Heart right ventricle (tissue), 16 donors: ENCODE results near the gene RFPL2. TPM values are rescaled to one million over a fixed set of nuclear protein-coding genes. Genes with fewer than 3 reads are reported as not detected.
"Not testable (repeated sequence)": the region's sequence is repeated elsewhere in the genome, so short reads cannot be mapped to it uniquely, and the experiment has no call there.

Source experiments
- ATAC-seq, 8 donors: fragments of 200-7000 bp; cut with Tn5 transposase; one replicate each; pipeline ENCODE4 v1.9.1; 2020; ENCODE audit warnings: mild to moderate bottlenecking in 8 of 8, moderate library complexity in 8 of 8, moderate number of reproducible peaks in 1 of 8
- DNase-seq, 2 donors: peaks; one replicate each; pipeline ENCODE4 v3.0.0-alpha.2; 2020
- H3K27ac ChIP-seq, 10 donors: fragments of 200-600 bp; sonication (generic) in 2 of 10; one replicate each; pipeline versions ENCODE4 v1.5.0 to v1.8.0; 2020 to 2022; ENCODE audit warnings: mild to moderate bottlenecking in 3 of 10
- H3K27me3 ChIP-seq, 7 donors: fragments of 200-600 bp; one replicate each; pipeline ENCODE4 v1.8.0; 2021 to 2022; ENCODE audit warnings: mild to moderate bottlenecking in 2 of 7
- H3K36me3 ChIP-seq, 9 donors: fragments of 200-600 bp; sonication (generic) in 1 of 9; one replicate each; pipeline versions ENCODE4 v1.5.0 to v1.8.0; 2020 to 2022; ENCODE audit warnings: mild to moderate bottlenecking in 2 of 9
- H3K4me1 ChIP-seq, 9 donors: fragments of 200-600 bp; sonication (generic) in 1 of 9; one replicate each; pipeline versions ENCODE4 v1.5.0 to v1.8.0; 2020 to 2022; ENCODE audit warnings: mild to moderate bottlenecking in 4 of 9
- H3K4me3 ChIP-seq, 10 donors: fragments of 200-600 bp; sonication (generic) in 2 of 10; one replicate each; pipeline versions ENCODE4 v1.5.0 to v1.8.0; 2020 to 2022; ENCODE audit warnings: mild to moderate bottlenecking in 7 of 10, moderate library complexity in 2 of 10
- H3K9me3 ChIP-seq, 11 donors: fragments of 200-600 bp in 10 of 11; sonication (generic) in 2 of 11; one replicate each; pipeline versions ENCODE4 v1.5.0 to v1.8.0; 2013 to 2022; ENCODE audit warnings: mild to moderate bottlenecking in 2 of 11, control low read depth in 1 of 11, moderate library complexity in 1 of 11
- WGBS, 2 donors: extraction: QIAGEN DNeasy Blood & Tissue Kit; methylation state at CpG; one replicate each; pipeline ENCODE4 v1.1.7; 2013; ENCODE audit warnings: inconsistent platforms in 1 of 2; 5-methylcytosine and 5-hydroxymethylcytosine counted together
- intact Hi-C, 10 donors: fragments of 100-400 bp; cut with DNase I; formaldehyde crosslinking; loops; one replicate each; pipeline versions ENCODE4 v1.11.1 to v1.14.2; 2022
- polyA plus RNA-seq, 2 donors: library from polyadenylated mRNA; stranded (reverse); fragments of 200-250 nt; gene quantifications; one replicate each; pipeline ENCODE4 v1.2.3, GENCODE V29; 2013
- total RNA-seq, 10 donors: library from RNA; stranded (reverse); fragmentation: NEBNext Ultra II Directional in 3 of 10; extraction: Animal tissue kit (Norgen Biotek cat#: 25700) in 3 of 10; gene quantifications; one replicate each; pipeline versions ENCODE4 v1.2.1 to v1.2.4, GENCODE V29; 2021 to 2023
- TF ChIP-seq, protein P1 (sequence below), 9 donors: fragments of 200-600 bp; sonication (generic) in 2 of 9; IDR thresholded peaks; one replicate each; pipeline versions ENCODE4 v1.5.0 to v1.8.0; 2021 to 2022; ENCODE audit warnings: antibody characterized with exemption in 9 of 9, mild to moderate bottlenecking in 5 of 9, moderate library complexity in 1 of 9
- donor health status: Arrhythmogenic right ventricular cardiomyopathy.
- donor health status: ischemic (EF 13 %, LVEDD 7.1; RV severe dilation, severe dysfunction).
- donor health status: healthy with polysubstance abuse.
- donor health status: DM: no; HTN: yes; CAD: no.
- donor health status: DM: no; HTN: no; CAD: no.
- donor health status: ischemic (EF 25% LVEDD 6.9; RV normal size, moderate dysfunction).
- donor health status: ischemic (EF 25% LVEDD 5.7; RV mildly dilated, moderate dysfunction).
- donor health status: healthy.
- donor health status: DM: yes; HTN: yes; CAD: no.
- donor health status: Ischemic cardiomyopathy.
- donor health status: ischemic (EF 35%, LVEDD 5.7; RV mildly dilated, moderate dysfunction).
- donor health status: nonischemic (EF 11% LVEDD 7.7; RV severe dilation, severe dysfunction).
- donor health status: DM: yes; HTN: yes; CAD: no.
- donor health status: PGD.
- donor health status: ischemic (EF 29% LVEDD 5.4; RV normal size, mild dysfunction).
- donor health status: nonischemic (EF 23%, LVEDD 6.1; RV moderate dilation, normal function).

The RFPL2 gene
- total and polyA plus RNA-seq, 12 donors = 0.03 TPM; not detected in 11

DNA sequence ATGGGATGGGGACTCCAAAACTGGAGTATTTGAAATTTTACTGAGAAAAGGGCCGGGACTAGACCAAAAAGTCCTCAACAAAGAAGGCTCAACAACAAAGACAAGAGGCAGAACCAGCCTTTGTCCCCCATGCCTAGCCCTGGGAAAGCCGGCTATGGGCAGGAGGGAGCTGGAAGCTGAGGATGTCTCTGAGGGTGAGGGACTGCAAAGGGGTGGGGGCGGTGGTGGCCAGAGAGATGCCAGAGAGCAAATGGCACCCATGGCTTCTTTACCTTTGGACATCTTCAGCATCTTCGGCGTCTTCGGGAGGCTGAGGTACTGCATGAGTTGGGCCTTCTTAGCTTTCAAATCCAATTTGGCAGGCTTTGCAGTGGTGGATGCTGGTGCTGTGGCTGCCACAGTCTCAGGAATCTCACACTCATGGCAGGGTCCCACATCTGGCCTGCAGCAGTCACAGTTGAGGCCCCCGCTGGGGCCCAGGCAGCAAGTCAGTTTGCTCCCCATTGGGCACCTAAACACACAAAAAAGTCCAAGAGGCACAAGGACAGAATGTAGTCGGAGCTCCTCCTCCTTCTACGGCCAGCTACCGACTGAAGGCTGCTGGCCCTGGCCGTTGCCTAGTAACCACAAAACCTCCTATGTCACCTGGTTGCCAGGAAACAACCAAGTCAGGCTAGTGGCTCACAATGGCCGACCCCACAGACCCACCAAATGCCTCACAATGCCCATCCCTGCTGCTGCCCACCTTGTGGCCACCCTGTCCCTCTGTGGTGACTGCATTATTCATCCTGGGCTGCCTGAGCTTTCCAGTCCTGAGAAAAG, 46.0 kb downstream of the RFPL2 start, which contains the start of gene C22orf42:
Gene C22orf42, minus strand, starts transcription at position 592 of the 822 bp plus-strand sequence. Its CDS starts 88 bp downstream, at position 504.
- TF ChIP-seq, protein P1, sequence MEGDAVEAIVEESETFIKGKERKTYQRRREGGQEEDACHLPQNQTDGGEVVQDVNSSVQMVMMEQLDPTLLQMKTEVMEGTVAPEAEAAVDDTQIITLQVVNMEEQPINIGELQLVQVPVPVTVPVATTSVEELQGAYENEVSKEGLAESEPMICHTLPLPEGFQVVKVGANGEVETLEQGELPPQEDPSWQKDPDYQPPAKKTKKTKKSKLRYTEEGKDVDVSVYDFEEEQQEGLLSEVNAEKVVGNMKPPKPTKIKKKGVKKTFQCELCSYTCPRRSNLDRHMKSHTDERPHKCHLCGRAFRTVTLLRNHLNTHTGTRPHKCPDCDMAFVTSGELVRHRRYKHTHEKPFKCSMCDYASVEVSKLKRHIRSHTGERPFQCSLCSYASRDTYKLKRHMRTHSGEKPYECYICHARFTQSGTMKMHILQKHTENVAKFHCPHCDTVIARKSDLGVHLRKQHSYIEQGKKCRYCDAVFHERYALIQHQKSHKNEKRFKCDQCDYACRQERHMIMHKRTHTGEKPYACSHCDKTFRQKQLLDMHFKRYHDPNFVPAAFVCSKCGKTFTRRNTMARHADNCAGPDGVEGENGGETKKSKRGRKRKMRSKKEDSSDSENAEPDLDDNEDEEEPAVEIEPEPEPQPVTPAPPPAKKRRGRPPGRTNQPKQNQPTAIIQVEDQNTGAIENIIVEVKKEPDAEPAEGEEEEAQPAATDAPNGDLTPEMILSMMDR (IDR thresholded peaks at IDR 0.05) = no peak
- H3K9me3 ChIP-seq = no peaks in the 10 kb centered on the region
- H3K4me3 ChIP-seq = no peak within 1 kb of the TSS
- peaks cover 0 to 18% (median 6%) of the 10 kb centered on the region in 7 donors for H3K27me3 ChIP-seq
- ATAC-seq (no peak), DNase-seq (no peak)
- no peaks in the 10 kb centered on the region for H3K36me3 ChIP-seq
- peaks cover 0 to 2% (median 0%) of the 10 kb centered on the region in 9 donors for H3K4me1 ChIP-seq
- intact Hi-C loops = no loop called here
- no peak within 1 kb of the TSS for H3K27ac ChIP-seq
- WGBS, 2 donors = 76% methylated on average over 12 of the region's 12 CpGs

DNA sequence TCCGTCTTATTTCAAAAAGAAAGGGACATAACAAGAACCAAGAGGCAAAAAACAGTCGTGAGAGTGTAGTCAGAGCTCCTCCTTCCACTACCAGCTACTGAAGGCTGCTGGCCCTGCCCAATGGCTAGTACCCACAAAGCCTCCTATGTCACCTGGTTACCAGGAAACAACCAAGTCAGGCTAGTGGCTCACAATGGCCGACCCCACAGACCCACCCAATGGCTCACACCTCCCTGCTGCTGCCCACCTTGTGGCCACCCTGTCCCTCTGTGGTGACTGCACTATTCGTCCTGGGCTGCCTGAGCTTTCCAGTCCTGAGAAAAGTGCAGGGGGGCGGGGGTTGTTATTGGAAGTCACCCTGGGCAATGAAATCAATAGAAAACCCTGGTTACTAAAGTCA, 47.2 kb downstream of the RFPL2 start:
- H3K4me3 ChIP-seq, H3K36me3 ChIP-seq, intact Hi-C loops, H3K9me3 ChIP-seq, H3K4me1 ChIP-seq, ATAC-seq, DNase-seq, H3K27ac ChIP-seq: not testable (repeated sequence)
- peaks cover 0 to 18% (median 6%) of the 10 kb centered on the region in 7 donors for H3K27me3 ChIP-seq
- WGBS, 2 donors = 68 to 80% methylated on average over 4 to 5 of the region's 5 CpGs

DNA sequence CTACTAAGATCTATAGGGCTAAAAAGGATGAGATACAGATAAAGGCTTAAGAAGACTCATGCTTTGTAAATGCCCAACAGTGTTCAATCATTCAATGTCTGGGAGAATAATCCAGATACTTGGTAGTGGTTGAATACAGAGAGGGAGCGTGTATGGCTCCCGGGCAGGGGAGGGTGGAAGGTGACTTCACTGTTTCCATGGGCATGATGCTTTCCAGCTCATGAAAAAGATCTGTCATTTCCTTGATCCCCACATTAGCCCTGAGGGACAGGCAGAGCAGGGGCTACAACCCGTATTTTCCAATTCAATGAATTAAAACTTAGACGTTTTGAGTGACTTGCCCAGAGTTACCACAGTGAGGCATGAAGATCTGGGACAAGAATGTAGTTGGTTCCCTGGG, 50.1 kb downstream of the RFPL2 start:
- H3K4me3 ChIP-seq, ATAC-seq, H3K27ac ChIP-seq, DNase-seq, H3K4me1 ChIP-seq, H3K9me3 ChIP-seq, H3K36me3 ChIP-seq, intact Hi-C loops: not testable (repeated sequence)
- H3K27me3 ChIP-seq = peaks cover 0 to 18% (median 6%) of the 10 kb centered on the region in 7 donors
- 71 to 73% methylated on average over 4 of the region's 4 CpGs for WGBS, 2 donors

DNA sequence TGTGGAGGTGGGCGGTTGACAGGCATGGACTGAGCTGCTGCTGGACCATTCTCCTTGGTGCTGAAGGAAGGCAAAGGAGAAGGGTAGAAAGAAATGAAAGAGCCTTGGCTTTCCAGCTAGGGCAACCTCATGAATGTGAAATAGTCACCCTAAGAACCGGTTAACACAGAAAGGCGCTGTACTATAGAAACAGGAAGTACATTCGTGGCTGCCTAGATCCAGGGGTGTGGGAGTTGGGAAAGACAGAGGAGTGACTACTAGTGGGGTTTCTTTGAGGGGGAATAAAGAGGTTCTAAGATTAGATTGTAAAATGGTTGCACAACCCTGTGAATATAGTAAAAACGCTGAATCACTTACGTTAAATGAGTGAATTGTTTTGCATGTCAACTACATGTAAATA, 53.2 kb downstream of the RFPL2 start:
- intact Hi-C loops, DNase-seq, H3K4me1 ChIP-seq, H3K4me3 ChIP-seq, H3K27me3 ChIP-seq, H3K27ac ChIP-seq, H3K9me3 ChIP-seq, ATAC-seq, H3K36me3 ChIP-seq: not testable (repeated sequence)
- 63 to 82% methylated on average over 6 of the region's 6 CpGs for WGBS, 2 donors

DNA sequence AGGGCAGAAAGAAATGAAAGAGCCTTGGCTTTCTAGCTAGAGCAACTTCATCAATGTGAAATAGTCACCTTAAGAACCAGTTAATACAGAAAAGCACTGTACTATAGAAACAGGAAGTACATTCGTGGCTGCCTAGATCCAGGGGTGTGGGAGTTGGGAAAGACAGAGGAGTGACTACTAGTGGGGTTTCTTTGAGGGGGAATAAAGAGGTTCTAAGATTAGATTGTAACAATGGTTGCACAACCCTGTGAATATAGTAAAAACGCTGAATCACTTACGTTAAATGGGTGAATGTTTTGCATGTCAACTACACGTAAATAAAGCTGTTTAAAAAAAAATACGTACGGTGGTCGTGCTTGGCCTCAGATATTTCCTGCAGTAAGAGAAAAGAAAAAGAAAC, 54.2 kb downstream of the RFPL2 start:
- H3K36me3 ChIP-seq, H3K4me3 ChIP-seq, ATAC-seq, DNase-seq, H3K27me3 ChIP-seq, H3K4me1 ChIP-seq, H3K27ac ChIP-seq, intact Hi-C loops, H3K9me3 ChIP-seq: not testable (repeated sequence)
- 63 to 73% methylated on average over 7 of the region's 7 CpGs for WGBS, 2 donors

DNA sequence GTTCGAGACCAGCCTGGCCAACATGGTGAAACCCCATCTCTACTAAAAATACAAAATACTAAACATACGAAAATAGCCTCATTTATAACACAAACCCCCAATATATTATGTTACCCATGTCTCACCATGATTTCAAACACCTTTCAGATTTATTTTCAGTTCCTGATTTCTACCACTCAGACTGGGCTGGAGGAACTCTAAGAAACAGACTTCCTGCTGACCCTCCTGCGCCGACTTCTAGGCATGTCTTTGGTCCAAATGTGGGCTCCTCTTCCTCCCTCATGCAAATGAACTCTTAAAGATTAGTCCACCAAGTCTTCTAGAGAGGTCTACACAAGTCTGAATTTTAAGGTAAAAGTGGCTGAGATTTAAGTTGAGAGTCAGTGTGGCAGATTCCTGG, 56.5 kb downstream of the RFPL2 start:
- H3K4me1 ChIP-seq = peaks cover 0 to 13% (median 0%) of the 10 kb centered on the region in 9 donors
- not testable (repeated sequence) for H3K27ac ChIP-seq, H3K4me3 ChIP-seq, ATAC-seq, H3K9me3 ChIP-seq, DNase-seq, H3K36me3 ChIP-seq, H3K27me3 ChIP-seq
- intact Hi-C loops = loop anchor here in 1 of 10 donors (10.0 kb wide), 1 partner anchor 326 kb away; the partner anchor contains the start of gene FBXO7
- WGBS, 2 donors = 91% methylated on average over 4 of the region's 4 CpGs

DNA sequence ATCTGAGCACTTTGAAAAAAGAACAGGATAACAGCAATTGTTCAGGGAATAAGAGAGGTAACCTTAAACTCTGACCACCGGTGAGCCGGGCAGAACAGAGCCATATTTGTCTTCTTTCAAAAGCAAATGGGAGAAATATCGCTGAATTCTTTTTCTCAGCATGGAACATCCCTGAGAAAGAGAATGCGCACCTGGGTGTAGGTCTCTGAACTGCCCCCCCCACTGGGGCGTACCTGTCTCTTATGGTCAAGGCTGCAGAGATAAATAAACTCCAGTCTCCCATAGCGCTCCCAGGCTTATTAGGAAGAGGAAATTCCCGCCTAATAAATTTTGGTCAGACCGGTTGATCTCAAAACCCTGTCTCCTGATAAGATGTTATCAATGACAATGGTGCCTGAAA, 57.7 kb downstream of the RFPL2 start:
- ATAC-seq, H3K9me3 ChIP-seq, H3K36me3 ChIP-seq, H3K4me3 ChIP-seq, DNase-seq, H3K27me3 ChIP-seq, H3K27ac ChIP-seq: not testable (repeated sequence)
- H3K4me1 ChIP-seq = peaks cover 0 to 18% (median 0%) of the 10 kb centered on the region in 9 donors
- intact Hi-C loops = loop anchor here in 1 of 10 donors (10.0 kb wide), 1 partner anchor 328 kb away; the partner anchor contains the start of gene FBXO7
- 88 to 89% methylated on average over 8 of the region's 8 CpGs for WGBS, 2 donors
